Breast epithelium (tissue), 3 donors: ENCODE data around the gene ZNF473.

Experiments
- CTCF ChIP-seq, 3 donors: fragments of 450-650 bp; IDR thresholded peaks; one replicate each; pipeline ENCODE4 v1.5.1; 2016 to 2017; ENCODE audit warnings: antibody characterized with exemption in 3 of 3, mild to moderate bottlenecking in 3 of 3, moderate library complexity in 3 of 3
- POLR2A ChIP-seq: fragments of 450-650 bp; IDR thresholded peaks from one replicate; pipeline ENCODE4 v1.6.1; 2016; ENCODE audit warnings: antibody characterized with exemption, mild to moderate bottlenecking, moderate library complexity

- TF ChIP-seq POLR2A, result no peak
- no peak for TF ChIP-seq CTCF (IDR thresholded peaks at IDR 0.05)
These were observed 23.3 kb upstream of the ZNF473 start for GRCh38 chr19:50002386-50002960.
